OCI-LY1 (cell line): ENCODE measurements around the gene COPA.
"Not testable (repeated sequence)": the region's sequence is repeated elsewhere in the genome, so short reads cannot be mapped to it uniquely, and the experiment has no call there.

Source experiments
- H2AFZ ChIP-seq: fragments of 200-600 bp; sonication (generic), shearing (Covaris generic); 2 replicates; pipeline ENCODE4 v1.6.0; 2014; ENCODE audit warnings: antibody characterized with exemption, mild to moderate bottlenecking, low read length
- H3F3A ChIP-seq: fragments of 200-600 bp; sonication (generic), shearing (Covaris generic); 2 replicates; pipeline ENCODE4 v1.6.0; 2014; ENCODE audit warnings: mild to moderate bottlenecking, antibody characterized with exemption, low read length, moderate library complexity; ENCODE audit not compliant: insufficient read depth
- H3K27ac ChIP-seq: fragments of 200-600 bp; sonication (generic); 2 replicates; pipeline ENCODE4 v1.5.1; 2014; ENCODE audit warnings: low read length, mixed run types, mild to moderate bottlenecking, low read depth; ENCODE audit not compliant: poor library complexity, severe bottlenecking
- H3K27me3 ChIP-seq: fragments of 200-600 bp; sonication (generic); 2 replicates; pipeline ENCODE4 v1.6.0; 2014; ENCODE audit warnings: antibody characterized with exemption, mild to moderate bottlenecking, low read length, moderate library complexity; ENCODE audit not compliant: insufficient read depth
- H3K36me3 ChIP-seq: fragments of 200-600 bp; sonication (generic); 2 replicates; pipeline ENCODE4 v1.6.1; 2014; ENCODE audit warnings: mild to moderate bottlenecking, antibody characterized with exemption, low read length, moderate library complexity, mixed read lengths; ENCODE audit not compliant: insufficient read depth
- H3K4me1 ChIP-seq: fragments of 200-600 bp; sonication (generic); 2 replicates; pipeline ENCODE4 v1.5.1; 2014; ENCODE audit warnings: mild to moderate bottlenecking, low read length, moderate library complexity; ENCODE audit not compliant: insufficient read depth, severe bottlenecking
- H3K4me2 ChIP-seq: fragments of 200-600 bp; sonication (generic), shearing (Covaris generic); 2 replicates; pipeline ENCODE4 v1.6.1; 2014; ENCODE audit warnings: low read length
- H3K4me3 ChIP-seq: fragments of 200-600 bp; sonication (generic); 2 replicates; pipeline ENCODE4 v1.5.1; 2014; ENCODE audit warnings: low read length, low read depth, mild to moderate bottlenecking, mixed read lengths; ENCODE audit not compliant: poor library complexity, severe bottlenecking
- H3K79me2 ChIP-seq: fragments of 200-600 bp; shearing (Covaris generic); 2 replicates; pipeline ENCODE4 v1.6.1; 2016; ENCODE audit warnings: mixed run types, low read length, mixed read lengths; ENCODE audit not compliant: insufficient read depth
- H3K9ac ChIP-seq: fragments of 200-600 bp; sonication (generic), shearing (Covaris generic); 2 replicates; pipeline ENCODE4 v1.6.1; 2014; ENCODE audit warnings: mild to moderate bottlenecking, low read length, mixed read lengths
- H3K9me2 ChIP-seq: fragments of 200-600 bp; sonication (generic), shearing (Covaris generic); 2 replicates; pipeline ENCODE4 v1.6.1; 2014; ENCODE audit warnings: low read depth, mild to moderate bottlenecking, low read length, mixed read lengths
- H3K9me3 ChIP-seq: fragments of 200-600 bp; shearing (Covaris generic); 2 replicates; pipeline ENCODE4 v1.6.1; 2014; ENCODE audit warnings: low read length, mixed read lengths
- H4K20me1 ChIP-seq: fragments of 200-600 bp; sonication (generic), shearing (Covaris generic); 2 replicates; pipeline ENCODE4 v1.6.0; 2016; ENCODE audit warnings: mild to moderate bottlenecking, low read length; ENCODE audit not compliant: insufficient read depth
- CTCF ChIP-seq: fragments of 200-600 bp; sonication (generic), shearing (Covaris generic); IDR thresholded peaks from 2 replicates; pipeline ENCODE4 v1.5.1; 2017; ENCODE audit warnings: mild to moderate bottlenecking, antibody characterized with exemption, low read length, moderate library complexity, mixed read lengths
- EZH2 ChIP-seq: fragments of 200-600 bp; sonication (generic), shearing (Covaris generic); IDR thresholded peaks from 2 replicates; pipeline ENCODE4 v1.8.0; 2017; ENCODE audit warnings: borderline replicate concordance, mixed run types, mild to moderate bottlenecking, antibody characterized with exemption, low read length, moderate library complexity, mixed read lengths

Gene COPA

GRCh38 chr1:160342953-160343869 is at the start of gene COPA, which contains the start of gene NCSTN:
Gene COPA (minus strand): TSS chr1:160343250. CDS start chr1:160343170, 80 bp downstream.
Gene NCSTN (plus strand): TSS chr1:160343383. CDS start chr1:160343397, 14 bp downstream.
- peak within 1 kb of the TSS; percentile 84 for H3K4me2 ChIP-seq
- H3F3A ChIP-seq, result no peaks in the 10 kb centered on the region
- H3K9ac ChIP-seq, result peak within 1 kb of the TSS; percentile 96
- TF ChIP-seq EZH2 (no peak), CTCF (no peak)
- H3K9me3 ChIP-seq, result no peaks in the 10 kb centered on the region
- H3K36me3 ChIP-seq, result peaks cover 49% of the 10 kb centered on the region
- H3K27ac ChIP-seq, result peak within 1 kb of the TSS; percentile 25
- 0 out of 2 replicates have a peak, but pooled peaks cover 3% of the 10 kb centered on the region for H4K20me1 ChIP-seq
- peaks cover 45% of the 10 kb centered on the region for H3K79me2 ChIP-seq
- peaks cover 44% of the 10 kb centered on the region for H3K4me1 ChIP-seq
- H2AFZ ChIP-seq, result no peak within 1 kb of the TSS
- peak within 1 kb of the TSS; percentile 98 for H3K4me3 ChIP-seq
- no peaks in the 10 kb centered on the region for H3K9me2 ChIP-seq
- H3K27me3 ChIP-seq, result no peaks in the 10 kb centered on the region

DNA sequence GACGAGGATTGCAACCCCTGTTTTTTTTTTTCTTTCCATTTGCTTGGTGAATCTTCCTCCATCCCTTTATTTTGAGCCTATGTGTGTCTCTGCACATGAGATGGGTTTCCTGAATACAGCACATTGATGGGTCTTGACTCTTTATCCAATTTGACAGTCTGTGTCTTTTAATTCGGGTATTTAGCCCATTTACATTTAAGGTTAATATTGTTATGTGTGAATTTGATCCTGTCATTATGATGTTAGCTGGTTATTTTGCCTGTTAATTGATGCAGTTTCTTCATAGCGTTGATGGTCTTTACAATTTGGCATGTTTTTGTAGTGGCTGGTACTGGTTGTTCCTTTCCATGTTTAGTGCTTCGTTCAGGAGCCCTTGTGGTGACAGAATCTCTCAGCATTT is 45.4 kb upstream of the COPA start:
- H4K20me1 ChIP-seq, H2AFZ ChIP-seq, H3K9ac ChIP-seq, H3K27me3 ChIP-seq, H3K79me2 ChIP-seq, H3K4me3 ChIP-seq, H3K9me3 ChIP-seq, H3K36me3 ChIP-seq, H3K9me2 ChIP-seq, H3K4me2 ChIP-seq, H3K27ac ChIP-seq, H3F3A ChIP-seq, H3K4me1 ChIP-seq: not testable (repeated sequence)

DNA sequence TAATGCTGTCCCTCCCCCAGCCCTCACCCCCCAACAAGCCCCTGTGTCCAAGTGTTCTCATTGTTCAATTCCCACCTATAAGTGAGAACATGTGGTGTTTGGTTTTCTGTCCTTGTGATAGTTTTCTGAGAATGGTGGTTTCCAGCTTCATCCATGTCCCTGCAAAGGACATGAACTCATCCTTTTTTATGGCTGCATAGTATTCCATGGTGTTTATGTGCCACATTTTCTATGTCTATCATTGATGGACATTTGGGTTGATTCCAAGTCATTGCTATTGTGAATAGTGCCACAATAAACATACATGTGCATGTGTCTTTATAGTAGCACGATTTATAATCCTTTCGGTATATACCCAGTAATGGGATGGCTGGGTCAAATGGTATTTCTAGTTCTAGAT is 41.8 kb upstream of the COPA start:
- not testable (repeated sequence) for H3K27me3 ChIP-seq, H3K4me3 ChIP-seq, H3K4me1 ChIP-seq, H4K20me1 ChIP-seq, H3K9me3 ChIP-seq, H3K9ac ChIP-seq, H3K27ac ChIP-seq, H2AFZ ChIP-seq, H3K79me2 ChIP-seq, H3F3A ChIP-seq, H3K36me3 ChIP-seq, H3K9me2 ChIP-seq, H3K4me2 ChIP-seq

- TF ChIP-seq EZH2 (no peak), CTCF (no peak)
- Histone ChIP-seq H3K4me1 (peaks cover 16% of the 10 kb centered on the region), H4K20me1 (no peaks in the 10 kb centered on the region)
These were observed 34.6 kb upstream of the COPA start for GRCh38 chr1:160377585-160378206.

More at GRCh38 chr1:160377585-160378206, 34.6 kb upstream of the COPA start:
- no peak overlapping the region for H3K27ac ChIP-seq
- no peaks in the 10 kb centered on the region for H3K79me2 ChIP-seq
- no peaks in the 10 kb centered on the region for H3K9me2 ChIP-seq
- H3K4me3 ChIP-seq, result no peak overlapping the region
- H3F3A ChIP-seq, result no peaks in the 10 kb centered on the region
- H3K9ac ChIP-seq, result no peak overlapping the region
- no peak overlapping the region for H3K4me2 ChIP-seq
- H2AFZ ChIP-seq, result no peak overlapping the region
- no peaks in the 10 kb centered on the region for H3K27me3 ChIP-seq
- H3K9me3 ChIP-seq, result no peaks in the 10 kb centered on the region
- H3K36me3 ChIP-seq, result no peaks in the 10 kb centered on the region
